Measurements from ENCODE around the gene AHR. TPM values are rescaled to one million over a fixed set of nuclear protein-coding genes. Genes with fewer than 3 reads are reported as not detected.

AHR gene
- polyA plus RNA-seq, 1 donor from 2014 or later = 2.4 TPM

DNA sequence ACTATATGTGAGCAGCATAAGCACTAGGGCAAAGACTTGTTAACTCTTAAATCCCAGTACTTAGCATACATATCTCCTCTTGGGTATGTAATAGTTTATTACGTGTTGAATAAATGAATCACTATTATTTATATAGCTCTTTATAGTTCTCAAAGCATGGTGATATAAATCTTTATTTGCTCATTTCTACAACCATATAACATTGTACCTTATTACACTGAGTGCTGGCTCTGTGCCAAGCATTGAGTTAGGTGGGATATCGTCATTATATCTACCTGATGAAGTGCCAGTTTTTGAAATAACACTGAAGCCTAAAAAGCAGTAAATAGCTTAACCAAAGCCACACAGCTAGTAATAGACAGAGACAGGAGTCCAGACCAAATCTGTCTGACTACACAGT lies 27.9 kb downstream of the AHR start (continued):
- TF ChIP-seq, protein P1, sequence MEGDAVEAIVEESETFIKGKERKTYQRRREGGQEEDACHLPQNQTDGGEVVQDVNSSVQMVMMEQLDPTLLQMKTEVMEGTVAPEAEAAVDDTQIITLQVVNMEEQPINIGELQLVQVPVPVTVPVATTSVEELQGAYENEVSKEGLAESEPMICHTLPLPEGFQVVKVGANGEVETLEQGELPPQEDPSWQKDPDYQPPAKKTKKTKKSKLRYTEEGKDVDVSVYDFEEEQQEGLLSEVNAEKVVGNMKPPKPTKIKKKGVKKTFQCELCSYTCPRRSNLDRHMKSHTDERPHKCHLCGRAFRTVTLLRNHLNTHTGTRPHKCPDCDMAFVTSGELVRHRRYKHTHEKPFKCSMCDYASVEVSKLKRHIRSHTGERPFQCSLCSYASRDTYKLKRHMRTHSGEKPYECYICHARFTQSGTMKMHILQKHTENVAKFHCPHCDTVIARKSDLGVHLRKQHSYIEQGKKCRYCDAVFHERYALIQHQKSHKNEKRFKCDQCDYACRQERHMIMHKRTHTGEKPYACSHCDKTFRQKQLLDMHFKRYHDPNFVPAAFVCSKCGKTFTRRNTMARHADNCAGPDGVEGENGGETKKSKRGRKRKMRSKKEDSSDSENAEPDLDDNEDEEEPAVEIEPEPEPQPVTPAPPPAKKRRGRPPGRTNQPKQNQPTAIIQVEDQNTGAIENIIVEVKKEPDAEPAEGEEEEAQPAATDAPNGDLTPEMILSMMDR (IDR thresholded peaks at IDR 0.05; ENCODE audit: poor library complexity, severe bottlenecking) = no peak
- no peak for TF ChIP-seq POLR2AphosphoS5 (IDR thresholded peaks at IDR 0.05)

- Histone ChIP-seq H3K9me3 (ENCODE audit: low read length) (no peaks in the 10 kb centered on the region), H2AFZ (ENCODE audit: low read depth, low read length) (no peak overlapping the region), H3K4me3 (ENCODE audit: low read length) (no peak overlapping the region), H3K27me3 (ENCODE audit: insufficient read depth, low read depth, low read length) (no peaks in the 10 kb centered on the region), H3K36me3 (ENCODE audit: insufficient read depth, low read length) (no peaks in the 10 kb centered on the region), H3K4me2 (ENCODE audit: low read length) (no peak overlapping the region), H3F3A (ENCODE audit: insufficient read depth, low read length, poor library complexity, severe bottlenecking) (no peaks in the 10 kb centered on the region), H3K9ac (ENCODE audit: low read length) (no peak overlapping the region), H3K27ac (ENCODE audit: low read length) (no peak overlapping the region), H3K79me2 (replicated peaks; ENCODE audit: insufficient read depth, low read length) (no peaks in the 10 kb centered on the region), H3K9me2 (ENCODE audit: insufficient read depth, low read length) (no peaks in the 10 kb centered on the region), H4K20me1 (ENCODE audit: insufficient read depth) (no peaks in the 10 kb centered on the region)
- TF ChIP-seq TAF1 (IDR thresholded peaks at IDR 0.05; ENCODE audit: low read depth) (no peak), RAD21 (conservative IDR thresholded peaks at IDR 0.05) (no peak), EZH2 (IDR thresholded peaks at IDR 0.05; ENCODE audit: borderline replicate concordance, insufficient read depth, low read length, poor library complexity, severe bottlenecking) (no peak), EP300 (conservative IDR thresholded peaks at IDR 0.05; ENCODE audit: poor library complexity, severe bottlenecking) (no peak), SMC3 (conservative IDR thresholded peaks at IDR 0.05; ENCODE audit: poor library complexity) (no peak), POLR2AphosphoS5 (IDR thresholded peaks at IDR 0.05) (no peak), MXI1 (conservative IDR thresholded peaks at IDR 0.05; ENCODE audit: poor library complexity, severe bottlenecking) (no peak)
- TF ChIP-seq, protein P1 (IDR thresholded peaks at IDR 0.05; ENCODE audit: poor library complexity, severe bottlenecking) = no peak
- TF ChIP-seq, protein P2, sequence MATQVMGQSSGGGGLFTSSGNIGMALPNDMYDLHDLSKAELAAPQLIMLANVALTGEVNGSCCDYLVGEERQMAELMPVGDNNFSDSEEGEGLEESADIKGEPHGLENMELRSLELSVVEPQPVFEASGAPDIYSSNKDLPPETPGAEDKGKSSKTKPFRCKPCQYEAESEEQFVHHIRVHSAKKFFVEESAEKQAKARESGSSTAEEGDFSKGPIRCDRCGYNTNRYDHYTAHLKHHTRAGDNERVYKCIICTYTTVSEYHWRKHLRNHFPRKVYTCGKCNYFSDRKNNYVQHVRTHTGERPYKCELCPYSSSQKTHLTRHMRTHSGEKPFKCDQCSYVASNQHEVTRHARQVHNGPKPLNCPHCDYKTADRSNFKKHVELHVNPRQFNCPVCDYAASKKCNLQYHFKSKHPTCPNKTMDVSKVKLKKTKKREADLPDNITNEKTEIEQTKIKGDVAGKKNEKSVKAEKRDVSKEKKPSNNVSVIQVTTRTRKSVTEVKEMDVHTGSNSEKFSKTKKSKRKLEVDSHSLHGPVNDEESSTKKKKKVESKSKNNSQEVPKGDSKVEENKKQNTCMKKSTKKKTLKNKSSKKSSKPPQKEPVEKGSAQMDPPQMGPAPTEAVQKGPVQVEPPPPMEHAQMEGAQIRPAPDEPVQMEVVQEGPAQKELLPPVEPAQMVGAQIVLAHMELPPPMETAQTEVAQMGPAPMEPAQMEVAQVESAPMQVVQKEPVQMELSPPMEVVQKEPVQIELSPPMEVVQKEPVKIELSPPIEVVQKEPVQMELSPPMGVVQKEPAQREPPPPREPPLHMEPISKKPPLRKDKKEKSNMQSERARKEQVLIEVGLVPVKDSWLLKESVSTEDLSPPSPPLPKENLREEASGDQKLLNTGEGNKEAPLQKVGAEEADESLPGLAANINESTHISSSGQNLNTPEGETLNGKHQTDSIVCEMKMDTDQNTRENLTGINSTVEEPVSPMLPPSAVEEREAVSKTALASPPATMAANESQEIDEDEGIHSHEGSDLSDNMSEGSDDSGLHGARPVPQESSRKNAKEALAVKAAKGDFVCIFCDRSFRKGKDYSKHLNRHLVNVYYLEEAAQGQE (IDR thresholded peaks at IDR 0.05; ENCODE audit: borderline replicate concordance) = no peak
These were observed 30.2 kb downstream of the AHR start for GRCh38 chr7:17328641-17329040.

- H3K9ac ChIP-seq (ENCODE audit: low read length) = no peak overlapping the region
- TF ChIP-seq SMC3 (conservative IDR thresholded peaks at IDR 0.05; ENCODE audit: poor library complexity) (no peak), RAD21 (conservative IDR thresholded peaks at IDR 0.05) (no peak), EP300 (conservative IDR thresholded peaks at IDR 0.05; ENCODE audit: poor library complexity, severe bottlenecking) (no peak), EZH2 (IDR thresholded peaks at IDR 0.05; ENCODE audit: borderline replicate concordance, insufficient read depth, low read length, poor library complexity, severe bottlenecking) (no peak), MXI1 (conservative IDR thresholded peaks at IDR 0.05; ENCODE audit: poor library complexity, severe bottlenecking) (no peak), TAF1 (IDR thresholded peaks at IDR 0.05; ENCODE audit: low read depth) (no peak), POLR2AphosphoS5 (IDR thresholded peaks at IDR 0.05) (no peak)
- TF ChIP-seq, protein P1 (IDR thresholded peaks at IDR 0.05; ENCODE audit: poor library complexity, severe bottlenecking) = no peak
- TF ChIP-seq, protein P2 (IDR thresholded peaks at IDR 0.05; ENCODE audit: borderline replicate concordance) = no peak
These were observed 31.0 kb downstream of the AHR start for GRCh38 chr7:17329440-17329839.

More at GRCh38 chr7:17329440-17329839, 31.0 kb downstream of the AHR start:
- Histone ChIP-seq H3F3A (ENCODE audit: insufficient read depth, low read length, poor library complexity, severe bottlenecking) (no peaks in the 10 kb centered on the region), H3K36me3 (ENCODE audit: insufficient read depth, low read length) (no peaks in the 10 kb centered on the region), H3K4me2 (ENCODE audit: low read length) (no peak overlapping the region), H4K20me1 (ENCODE audit: insufficient read depth) (no peaks in the 10 kb centered on the region), H2AFZ (ENCODE audit: low read depth, low read length) (no peak overlapping the region), H3K27me3 (ENCODE audit: insufficient read depth, low read depth, low read length) (no peaks in the 10 kb centered on the region), H3K9me3 (ENCODE audit: low read length) (no peaks in the 10 kb centered on the region), H3K4me3 (ENCODE audit: low read length) (no peak overlapping the region), H3K27ac (ENCODE audit: low read length) (no peak overlapping the region), H3K79me2 (replicated peaks; ENCODE audit: insufficient read depth, low read length) (no peaks in the 10 kb centered on the region), H3K9me2 (ENCODE audit: insufficient read depth, low read length) (no peaks in the 10 kb centered on the region)

All from neural cell (in vitro differentiated cells).